HEK293T (cell line): ENCODE data around the gene SV2B.

Experiments
- FOXA1 ChIP-seq: fragments of 450-650 bp; IDR thresholded peaks from 2 replicates; pipeline ENCODE4 v1.6.1; 2016; ENCODE audit warnings: mild to moderate bottlenecking
- FOXK2 ChIP-seq: fragments of 450-650 bp; IDR thresholded peaks from 2 replicates; pipeline ENCODE4 v1.6.1; 2016; ENCODE audit warnings: mild to moderate bottlenecking
- FOXM1 ChIP-seq: fragments of 450-650 bp; IDR thresholded peaks from 2 replicates; pipeline ENCODE4 v1.6.1; 2017; ENCODE audit warnings: mild to moderate bottlenecking, borderline replicate concordance
- SP1 ChIP-seq: fragments of 450-650 bp; IDR thresholded peaks from 2 replicates; pipeline ENCODE4 v1.6.1; 2017
- ZNF384 ChIP-seq: fragments of 450-650 bp; IDR thresholded peaks from 2 replicates; pipeline ENCODE4 v1.6.1; 2016

- TF ChIP-seq SP1 (no peak), ZNF384 (no peak), FOXK2 (no peak), FOXA1 (no peak), FOXM1 (no peak)
Measured at GRCh38 chr15:91077029-91077428, 23.0 kb upstream of the SV2B start.
